Fibroblast of peridontal ligament (primary cell): ENCODE data around the gene FLAD1.

Source experiments
- DNase-seq: peaks from one replicate; pipeline ENCODE4 v3.0.0-alpha.2; 2010; ENCODE audit errors: extremely low read depth

FLAD1 gene

GRCh38 chr1:154988058-154988954 lies 5.2 kb downstream of the FLAD1 start:
- DNase-seq = no peak

GRCh38 chr1:154989195-154989860 lies 6.2 kb downstream of the FLAD1 start:
- no peak for DNase-seq

GRCh38 chr1:154990276-154990675 lies 7.1 kb downstream of the FLAD1 start:
- no peak for DNase-seq

GRCh38 chr1:154992721-154993571 lies 9.8 kb downstream of the FLAD1 start:
- DNase-seq = no peak

GRCh38 chr1:154993572-154994268 lies 10.6 kb downstream of the FLAD1 start, which contains the start of gene LENEP:
LENEP (plus strand) TSS chr1:154993586; CDS start chr1:154993608, 22 bp downstream.
- no peak for DNase-seq

GRCh38 chr1:154994269-154994587 lies 11.1 kb downstream of the FLAD1 start:
- no peak for DNase-seq

- no peak for DNase-seq
Observed at GRCh38 chr1:154994591-154994990, 11.4 kb downstream of the FLAD1 start.

- DNase-seq = peak; percentile 86
Observed at GRCh38 chr1:154995301-154995983, 12.3 kb downstream of the FLAD1 start.

GRCh38 chr1:154996966-154997701 lies 14.0 kb downstream of the FLAD1 start:
- DNase-seq = no peak

- DNase-seq = no peak
Observed at GRCh38 chr1:154998201-154998780, 15.1 kb downstream of the FLAD1 start.

GRCh38 chr1:154998818-154999570 lies 15.8 kb downstream of the FLAD1 start:
- peak; percentile 71 for DNase-seq

GRCh38 chr1:154999571-155000410 lies 16.6 kb downstream of the FLAD1 start:
- DNase-seq = peak; percentile 5

GRCh38 chr1:155000411-155000725 lies 17.2 kb downstream of the FLAD1 start:
- DNase-seq = no peak

GRCh38 chr1:155000726-155001424 lies 17.7 kb downstream of the FLAD1 start:
- DNase-seq = peak; percentile 82

- peak; percentile 28 for DNase-seq
Observed at GRCh38 chr1:155001425-155001674, 18.2 kb downstream of the FLAD1 start.

GRCh38 chr1:155001675-155002463 lies 18.7 kb downstream of the FLAD1 start:
- peak; percentile 97 for DNase-seq
